Hepatocyte (in vitro differentiated cells): ENCODE measurements around the gene ATAT1. TPM values are rescaled to one million over a fixed set of nuclear protein-coding genes. Genes with fewer than 3 reads are reported as not detected.

ENCODE experiments used
- DNase-seq: peaks from one replicate; pipeline ENCODE4 v3.0.0-alpha.2; 2016; ENCODE audit warnings: low spot score
- H2AFZ ChIP-seq: fragments of 200-600 bp; sonication (generic); 2 replicates; pipeline ENCODE4 v1.6.0; 2016; ENCODE audit warnings: antibody characterized with exemption, mild to moderate bottlenecking
- H3K27ac ChIP-seq: fragments of 200-600 bp; sonication (generic); 2 replicates; pipeline ENCODE4 v1.5.1; 2016; ENCODE audit warnings: mild to moderate bottlenecking
- H3K27me3 ChIP-seq: fragments of 200-600 bp; sonication (generic); 2 replicates; pipeline ENCODE4 v1.6.1; 2016
- H3K36me3 ChIP-seq: fragments of 200-600 bp; sonication (generic); replicated peaks from 2 replicates; pipeline ENCODE4 v1.5.1; 2016; ENCODE audit warnings: low read depth; ENCODE audit not compliant: insufficient read depth
- H3K4me1 ChIP-seq: fragments of 200-600 bp; sonication (generic); 2 replicates; pipeline ENCODE4 v1.5.1; 2016; ENCODE audit warnings: mild to moderate bottlenecking, moderate library complexity; ENCODE audit not compliant: insufficient read depth
- H3K4me2 ChIP-seq: fragments of 200-600 bp; sonication (generic); 2 replicates; pipeline ENCODE4 v1.6.0; 2016
- H3K4me3 ChIP-seq: fragments of 200-600 bp; sonication (generic); 2 replicates; pipeline ENCODE4 v1.5.1; 2016; ENCODE audit warnings: mild to moderate bottlenecking
- H3K79me2 ChIP-seq: fragments of 200-600 bp; sonication (generic); 2 replicates; pipeline ENCODE4 v1.6.0; 2017; ENCODE audit warnings: mild to moderate bottlenecking
- H3K9me2 ChIP-seq: fragments of 200-600 bp; sonication (generic); replicated peaks from 2 replicates; pipeline ENCODE4 v1.6.0; 2017; ENCODE audit warnings: mild to moderate bottlenecking; ENCODE audit not compliant: insufficient read depth
- H3K9me3 ChIP-seq: fragments of 200-600 bp; sonication (generic); 2 replicates; pipeline ENCODE4 v1.5.1; 2016; ENCODE audit warnings: low read depth, mild to moderate bottlenecking
- H4K20me1 ChIP-seq: fragments of 200-600 bp; sonication (generic); 2 replicates; pipeline ENCODE4 v1.6.0; 2016; ENCODE audit warnings: mild to moderate bottlenecking; ENCODE audit not compliant: insufficient read depth, poor library complexity, severe bottlenecking
- EZH2 ChIP-seq: fragments of 200-600 bp; sonication (generic); IDR thresholded peaks from 2 replicates; pipeline ENCODE4 v1.6.1; 2016; ENCODE audit warnings: antibody characterized with exemption, mild to moderate bottlenecking, borderline replicate concordance
- EZH2phosphoT487 ChIP-seq: fragments of 200-600 bp; sonication (generic); IDR thresholded peaks from one replicate; pipeline ENCODE4 v1.6.1; 2018; ENCODE audit warnings: antibody characterized with exemption, mild to moderate bottlenecking, low read depth, moderate library complexity; ENCODE audit not compliant: unreplicated experiment, severe bottlenecking
- WGBS: methylation state at CpG from one replicate; pipeline ENCODE4 v1.1.6; 2016; ENCODE audit warnings: low lambda C conversion rate; ENCODE audit errors: missing lambda C conversion rate; 5-methylcytosine and 5-hydroxymethylcytosine counted together
- polyA plus RNA-seq: library from polyadenylated mRNA; unstranded; fragments of >200 nt; fragmentation: Nextera tagmentation; extraction: Ambion mirVana; gene quantifications from 2 replicates; pipeline ENCODE4 v1.2.1, GENCODE V29; 2016
- total RNA-seq: library from RNA; depleted of rRNA; stranded (reverse); fragments of >200 nt; gene quantifications from 2 replicates; pipeline ENCODE4 v1.2.3, GENCODE V29; 2014
- TF ChIP-seq, protein P1 (sequence below): fragments of 200-600 bp; sonication (generic); IDR thresholded peaks from 2 replicates; pipeline ENCODE4 v1.5.1; 2016; ENCODE audit warnings: antibody characterized with exemption, mild to moderate bottlenecking; ENCODE audit not compliant: poor library complexity

ATAT1 gene
- total and polyA plus RNA-seq, 2 experiments from 2014 or later: 7.0 to 18.3 TPM

DNA sequence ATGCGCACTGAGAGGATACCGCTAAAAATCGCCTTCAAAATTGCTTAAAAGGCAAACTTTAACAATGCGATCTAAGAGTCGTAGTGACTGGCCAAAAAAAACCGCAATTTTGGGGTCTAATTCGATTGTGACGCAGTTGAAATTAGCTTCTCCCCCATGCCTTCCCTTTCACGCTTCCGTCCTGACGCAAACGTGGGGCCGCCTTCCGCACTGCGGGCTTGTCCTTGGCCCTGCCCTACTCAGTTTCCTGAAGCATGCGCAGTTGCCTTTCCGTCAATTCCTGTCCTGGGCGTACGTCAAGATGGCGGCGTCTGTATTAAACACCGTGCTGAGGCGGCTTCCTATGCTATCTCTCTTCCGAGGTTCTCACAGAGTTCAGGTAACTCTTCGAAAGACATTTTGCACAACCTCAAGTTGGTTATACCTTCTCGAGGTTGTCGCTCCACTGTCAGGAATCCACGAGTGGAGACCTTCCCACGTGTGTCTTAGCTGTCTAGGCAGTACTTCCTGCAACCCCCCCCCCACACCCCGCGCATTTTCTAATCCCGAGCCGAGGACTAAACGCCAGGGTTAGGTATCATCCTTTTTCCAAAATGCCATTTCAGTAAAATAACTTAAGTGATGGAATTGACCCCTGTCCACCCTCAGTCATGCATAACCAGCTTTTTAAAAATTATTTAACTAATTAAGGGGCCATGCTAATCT is 9.0 kb upstream of the ATAT1 start, which contains the start of gene MRPS18B:
MRPS18B (plus strand) TSS at position 276 of the 705 bp plus-strand sequence; CDS start at position 302, 26 bp downstream.
- no peaks in the 10 kb centered on the region for H3K9me3 ChIP-seq
- H2AFZ ChIP-seq: peak within 1 kb of the TSS; percentile 24
- H3K9me2 ChIP-seq: no peaks in the 10 kb centered on the region
- H3K27me3 ChIP-seq: no peaks in the 10 kb centered on the region
- peak within 1 kb of the TSS; percentile 98 for H3K27ac ChIP-seq
- peak within 1 kb of the TSS; percentile 81 for H3K4me3 ChIP-seq
- WGBS: under 1% methylated on average over 34 of the region's 34 CpGs
- peaks cover 18% of the 10 kb centered on the region for H3K4me1 ChIP-seq
- TF ChIP-seq EZH2 (no peak), EZH2phosphoT487 (no peak)
- TF ChIP-seq, protein P1, sequence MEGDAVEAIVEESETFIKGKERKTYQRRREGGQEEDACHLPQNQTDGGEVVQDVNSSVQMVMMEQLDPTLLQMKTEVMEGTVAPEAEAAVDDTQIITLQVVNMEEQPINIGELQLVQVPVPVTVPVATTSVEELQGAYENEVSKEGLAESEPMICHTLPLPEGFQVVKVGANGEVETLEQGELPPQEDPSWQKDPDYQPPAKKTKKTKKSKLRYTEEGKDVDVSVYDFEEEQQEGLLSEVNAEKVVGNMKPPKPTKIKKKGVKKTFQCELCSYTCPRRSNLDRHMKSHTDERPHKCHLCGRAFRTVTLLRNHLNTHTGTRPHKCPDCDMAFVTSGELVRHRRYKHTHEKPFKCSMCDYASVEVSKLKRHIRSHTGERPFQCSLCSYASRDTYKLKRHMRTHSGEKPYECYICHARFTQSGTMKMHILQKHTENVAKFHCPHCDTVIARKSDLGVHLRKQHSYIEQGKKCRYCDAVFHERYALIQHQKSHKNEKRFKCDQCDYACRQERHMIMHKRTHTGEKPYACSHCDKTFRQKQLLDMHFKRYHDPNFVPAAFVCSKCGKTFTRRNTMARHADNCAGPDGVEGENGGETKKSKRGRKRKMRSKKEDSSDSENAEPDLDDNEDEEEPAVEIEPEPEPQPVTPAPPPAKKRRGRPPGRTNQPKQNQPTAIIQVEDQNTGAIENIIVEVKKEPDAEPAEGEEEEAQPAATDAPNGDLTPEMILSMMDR: no peak
- peaks cover 37% of the 10 kb centered on the region for H3K79me2 ChIP-seq
- H3K36me3 ChIP-seq: peaks cover 6% of the 10 kb centered on the region
- DNase-seq: peak; percentile 98
- H4K20me1 ChIP-seq: peaks cover 14% of the 10 kb centered on the region
- H3K4me2 ChIP-seq: peak within 1 kb of the TSS; percentile 90

DNA sequence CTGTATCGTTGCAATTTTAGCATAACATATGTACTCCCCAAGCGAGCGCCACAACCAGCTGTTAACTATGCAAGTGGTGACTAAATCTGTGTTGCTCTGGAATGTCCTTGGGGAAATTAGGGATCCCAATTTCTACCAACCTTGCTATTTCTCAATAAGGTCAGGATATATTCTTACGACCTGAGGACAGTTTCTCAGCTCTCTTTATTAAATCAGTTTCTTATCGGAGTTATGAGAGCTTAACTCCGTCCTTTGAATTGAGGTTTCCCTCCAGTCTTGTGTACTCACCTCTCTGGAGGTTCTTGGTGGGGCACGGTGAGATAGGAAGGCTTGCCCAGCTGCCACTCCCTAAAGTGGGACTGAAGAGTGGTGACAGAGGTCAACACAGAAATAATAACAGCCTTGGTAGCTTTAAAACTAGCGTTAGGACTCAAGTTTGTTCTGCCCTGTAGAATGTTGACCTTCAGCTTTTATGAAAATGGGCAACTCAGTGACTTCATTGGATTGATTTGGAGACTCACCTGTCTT is 8.3 kb upstream of the ATAT1 start:
- peak overlapping the region; percentile 40 for H3K4me3 ChIP-seq
- H3K27ac ChIP-seq: peak overlapping the region; percentile 91
- TF ChIP-seq EZH2phosphoT487: no peak
- TF ChIP-seq EZH2: no peak
- TF ChIP-seq, protein P1: no peak
- no peaks in the 10 kb centered on the region for H3K27me3 ChIP-seq
- peak overlapping the region; percentile 24 for H2AFZ ChIP-seq
- H3K4me1 ChIP-seq: peaks cover 18% of the 10 kb centered on the region
- no peak for DNase-seq
- H3K79me2 ChIP-seq: peaks cover 37% of the 10 kb centered on the region
- WGBS: 25% methylated on average over 8 of the region's 8 CpGs
- H3K9me3 ChIP-seq: no peaks in the 10 kb centered on the region
- H4K20me1 ChIP-seq: peaks cover 9% of the 10 kb centered on the region
- H3K36me3 ChIP-seq: peaks cover 6% of the 10 kb centered on the region
- no peaks in the 10 kb centered on the region for H3K9me2 ChIP-seq
- H3K4me2 ChIP-seq: peak overlapping the region; percentile 81

DNA sequence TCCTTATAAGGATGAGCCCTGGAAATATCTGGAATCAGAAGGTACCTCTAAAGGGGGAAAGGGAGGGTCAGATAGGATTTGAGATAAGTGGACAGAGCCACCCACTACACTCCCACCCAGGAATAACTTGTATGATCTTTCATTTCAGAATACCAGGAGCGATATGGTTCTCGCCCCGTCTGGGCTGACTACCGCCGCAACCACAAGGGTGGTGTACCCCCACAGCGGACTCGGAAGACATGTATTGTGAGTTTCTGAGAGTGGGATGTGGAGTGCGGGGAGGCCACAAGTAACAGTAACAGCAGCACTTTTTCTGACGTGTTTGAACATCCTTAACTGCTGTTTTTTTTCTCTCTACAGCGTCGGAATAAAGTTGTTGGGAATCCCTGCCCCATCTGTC is 7.1 kb upstream of the ATAT1 start:
- Histone ChIP-seq H3K36me3 (peaks cover 6% of the 10 kb centered on the region), H3K4me3 (no peak overlapping the region), H3K4me1 (peaks cover 6% of the 10 kb centered on the region), H2AFZ (no peak overlapping the region), H3K27me3 (no peaks in the 10 kb centered on the region), H3K27ac (peak overlapping the region; percentile 91), H3K9me3 (no peaks in the 10 kb centered on the region), H3K9me2 (no peaks in the 10 kb centered on the region), H4K20me1 (peaks cover 2% of the 10 kb centered on the region), H3K79me2 (peaks cover 34% of the 10 kb centered on the region), H3K4me2 (peak overlapping the region; percentile 81)
- WGBS: over 99% methylated on average over 11 of the region's 11 CpGs
- TF ChIP-seq, protein P1: no peak
- no peak for TF ChIP-seq EZH2
- no peak for TF ChIP-seq EZH2phosphoT487
- DNase-seq: no peak
